HG03097 (cell line): ENCODE results near the gene PNPO.
"Not testable (repeated sequence)": the region's sequence is repeated elsewhere in the genome, so short reads cannot be mapped to it uniquely, and the experiment has no call there.

Experiments used
- ATAC-seq: cut with Tn5 transposase; IDR thresholded peaks from one replicate; pipeline ENCODE4 v1.9.1; 2021; ENCODE audit not compliant: unreplicated experiment, low FRiP score

Gene PNPO

GRCh38 chr17:47970725-47971499 lies 29.5 kb downstream of the PNPO start, which contains the start of gene CDK5RAP3:
Gene CDK5RAP3, plus strand, starts transcription at chr17:47971113. Its CDS starts 34 bp downstream, at chr17:47971147.
- peak; percentile 96 for ATAC-seq

DNA sequence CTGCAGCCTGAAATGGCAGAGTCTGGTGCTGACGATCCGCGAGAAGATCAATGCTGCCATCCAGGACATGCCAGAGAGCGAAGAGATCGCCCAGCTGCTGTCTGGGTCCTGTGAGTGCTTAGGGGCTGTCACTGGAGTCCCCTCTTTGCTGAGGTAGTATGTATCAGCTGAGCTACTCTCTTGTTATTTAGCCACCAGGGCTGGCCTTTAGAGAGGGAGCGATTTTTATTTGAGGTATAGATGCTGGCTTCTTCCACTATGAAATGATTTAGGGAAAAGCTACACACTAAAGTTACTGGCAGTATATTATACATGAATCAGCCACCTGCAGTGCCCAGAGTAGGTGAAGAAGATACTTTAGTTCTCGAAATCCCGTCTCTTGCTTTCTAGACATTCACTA lies 32.2 kb downstream of the PNPO start:
- no peak for ATAC-seq

DNA sequence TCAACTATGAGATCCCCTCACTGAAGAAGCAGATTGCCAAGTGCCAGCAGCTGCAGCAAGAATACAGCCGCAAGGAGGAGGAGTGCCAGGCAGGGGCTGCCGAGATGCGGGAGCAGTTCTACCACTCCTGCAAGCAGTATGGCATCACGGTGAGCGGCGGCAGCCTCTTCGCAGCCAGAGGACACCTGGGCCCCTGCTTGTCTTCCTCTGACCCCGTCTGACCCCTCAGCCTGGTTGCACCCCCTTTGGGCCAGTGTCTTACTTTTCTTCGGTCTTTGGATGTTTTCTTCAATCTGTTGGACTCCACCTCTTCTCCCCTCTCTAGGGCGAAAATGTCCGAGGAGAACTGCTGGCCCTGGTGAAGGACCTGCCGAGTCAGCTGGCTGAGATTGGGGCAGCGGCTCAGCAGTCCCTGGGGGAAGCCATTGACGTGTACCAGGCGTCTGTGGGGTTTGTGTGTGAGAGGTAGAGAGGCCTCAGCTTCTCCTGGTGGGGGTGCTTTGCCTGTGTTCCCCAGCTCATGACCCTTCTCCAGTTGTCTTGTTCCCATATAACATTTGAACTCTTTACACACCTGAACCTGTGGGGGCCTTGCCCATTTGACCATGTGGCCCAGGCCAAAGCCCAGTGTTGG lies 33.9 kb downstream of the PNPO start:
- no peak for ATAC-seq

DNA sequence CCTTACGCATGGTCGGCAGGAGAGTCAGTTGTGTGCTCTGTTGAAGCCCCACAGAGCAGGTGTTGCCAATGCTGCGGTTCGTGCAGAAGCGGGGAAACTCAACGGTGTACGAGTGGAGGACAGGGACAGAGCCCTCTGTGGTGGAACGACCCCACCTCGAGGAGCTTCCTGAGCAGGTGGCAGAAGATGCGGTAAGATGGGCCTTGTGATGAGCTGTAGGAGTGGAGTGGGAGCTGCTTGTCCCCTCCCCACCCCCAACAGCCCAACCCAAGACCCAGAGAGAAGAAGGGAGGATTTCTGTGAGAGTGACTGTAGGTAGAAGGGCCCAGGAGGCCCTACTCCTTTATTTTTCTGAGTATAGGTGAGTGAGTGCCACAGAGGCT lies 34.4 kb downstream of the PNPO start:
- no peak for ATAC-seq

DNA sequence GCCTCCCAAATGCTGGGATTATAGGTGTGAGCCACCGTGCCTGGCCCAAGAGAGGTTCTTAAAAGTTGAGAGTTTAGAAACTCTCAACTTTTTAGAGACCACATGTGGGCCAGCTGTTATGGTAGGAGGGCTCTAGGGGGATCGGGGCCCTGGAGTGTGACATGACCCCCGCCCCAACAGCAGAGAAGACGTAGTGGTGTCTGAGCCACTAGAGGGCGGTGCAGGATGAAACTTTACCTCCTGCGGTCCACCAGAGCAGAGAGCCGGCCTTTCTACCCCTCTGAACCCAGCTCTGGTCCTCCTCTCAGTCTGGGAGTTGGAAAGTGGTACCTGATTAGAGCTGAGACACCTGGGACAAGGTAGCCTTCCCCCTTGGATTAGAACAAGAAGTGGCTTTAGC lies 37.0 kb downstream of the PNPO start:
- ATAC-seq, result no peak

DNA sequence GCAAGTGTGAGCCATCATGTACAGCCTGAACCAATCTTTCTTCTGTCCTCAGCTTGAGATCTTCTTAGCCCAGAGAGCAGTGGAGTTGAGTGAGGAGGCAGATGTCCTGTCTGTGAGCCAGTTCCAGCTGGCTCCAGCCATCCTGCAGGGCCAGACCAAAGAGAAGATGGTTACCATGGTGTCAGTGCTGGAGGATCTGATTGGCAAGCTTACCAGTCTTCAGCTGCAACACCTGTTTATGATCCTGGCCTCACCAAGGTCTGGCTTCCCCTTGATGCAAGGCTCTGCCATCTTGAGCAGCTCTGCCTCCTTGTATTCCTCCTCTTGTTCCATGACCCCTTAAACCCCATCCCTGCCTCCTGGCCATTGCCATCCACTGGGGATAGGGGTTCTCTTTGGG lies 39.2 kb downstream of the PNPO start:
- no peak for ATAC-seq

- no peak for ATAC-seq
These were observed 40.1 kb downstream of the PNPO start for GRCh38 chr17:47981462-47981861.

DNA sequence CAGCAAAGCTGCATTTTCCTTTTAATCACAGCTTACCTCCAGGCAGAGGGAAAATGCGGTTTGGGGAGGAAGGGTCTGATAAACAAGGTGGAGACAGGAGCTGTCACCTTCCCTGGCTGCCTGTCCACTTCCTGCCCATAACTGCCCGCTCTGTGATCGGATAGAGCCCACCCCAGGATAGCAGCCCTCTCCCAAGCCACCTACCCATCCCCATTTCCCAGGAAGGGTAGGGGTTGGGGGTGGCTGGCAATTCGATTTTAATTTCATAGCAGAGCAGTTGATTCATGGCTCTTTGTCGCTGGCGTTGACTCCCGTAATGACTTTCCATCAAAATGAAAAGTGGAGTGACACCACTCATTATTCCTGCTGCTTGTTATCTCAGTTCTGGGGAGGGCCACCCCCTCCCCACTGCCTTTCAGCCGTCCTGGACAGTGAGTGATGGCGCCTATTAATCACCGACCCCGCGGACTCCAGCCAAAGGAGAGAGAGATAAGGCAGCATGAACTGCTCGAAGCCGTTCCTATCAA lies 40.8 kb downstream of the PNPO start:
- no peak for ATAC-seq

DNA sequence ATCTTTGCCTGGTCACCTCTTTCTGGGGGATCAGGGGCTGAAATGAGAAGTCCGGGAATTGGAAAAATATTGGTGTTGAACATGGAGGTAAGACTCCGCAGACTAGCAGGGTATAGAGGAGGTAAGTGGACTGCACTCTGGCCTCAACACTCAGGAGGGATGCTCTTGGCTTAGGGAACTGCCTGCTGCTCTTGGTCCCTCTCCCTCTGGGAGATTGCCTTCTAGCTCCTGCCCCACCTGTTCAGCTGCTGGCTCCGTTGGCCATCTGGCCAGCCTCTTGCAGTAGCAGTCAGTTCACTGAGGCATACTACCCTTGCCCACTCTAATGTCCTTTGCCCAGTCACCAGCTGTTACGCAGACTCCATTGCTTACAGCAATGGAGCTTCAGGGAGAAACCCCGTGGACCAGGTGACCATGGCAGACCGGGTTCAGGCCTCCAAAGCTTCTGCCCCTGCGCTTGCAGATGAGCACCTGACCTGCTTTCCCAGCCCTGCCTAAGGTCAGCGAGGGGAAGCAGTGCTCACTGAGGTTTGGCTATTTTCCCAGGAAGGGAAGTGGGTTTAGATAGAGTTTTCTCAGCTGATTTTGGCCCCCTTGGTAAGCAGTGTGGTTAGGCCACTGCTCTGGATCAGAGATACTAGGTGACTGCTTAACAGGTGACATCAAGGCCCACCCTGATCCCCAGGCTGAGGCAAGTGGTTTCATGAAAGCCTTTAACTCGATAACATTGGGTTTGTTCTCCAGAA lies 41.4 kb downstream of the PNPO start:
- no peak for ATAC-seq

- no peak for ATAC-seq
These were observed 42.3 kb downstream of the PNPO start for GRCh38 chr17:47983492-47984223.

- ATAC-seq, result no peak
These were observed 45.1 kb downstream of the PNPO start for GRCh38 chr17:47986520-47986919.

DNA sequence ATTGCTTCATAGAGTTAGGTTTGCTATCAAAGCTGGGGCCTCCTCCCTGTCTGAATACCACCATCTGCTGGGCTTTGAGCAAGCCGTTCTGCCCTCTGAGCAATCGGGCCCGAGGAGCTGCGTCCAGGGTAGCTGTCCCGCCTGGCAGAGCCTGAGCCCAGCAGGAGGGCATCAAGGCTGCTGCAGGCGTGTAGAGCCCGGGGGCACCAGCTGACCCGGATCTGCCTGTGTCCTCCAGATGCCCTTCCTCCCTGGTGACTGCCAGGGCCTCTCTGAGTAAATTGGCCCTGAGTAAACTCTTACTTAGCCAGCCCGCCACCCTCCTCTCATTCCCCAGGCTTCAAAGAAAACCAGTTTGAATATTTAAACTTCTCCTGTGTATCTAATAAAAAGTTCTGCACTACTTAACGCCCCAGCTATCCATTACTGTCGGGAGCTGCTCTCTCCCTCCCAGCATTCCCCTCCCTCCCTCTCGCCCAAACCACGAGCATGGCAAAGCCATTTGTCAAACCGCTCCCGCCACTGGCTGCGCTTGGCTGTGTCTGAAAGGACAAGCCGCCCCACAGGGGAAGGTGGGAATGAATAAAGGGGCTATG lies 46.0 kb downstream of the PNPO start:
- no peak for ATAC-seq

DNA sequence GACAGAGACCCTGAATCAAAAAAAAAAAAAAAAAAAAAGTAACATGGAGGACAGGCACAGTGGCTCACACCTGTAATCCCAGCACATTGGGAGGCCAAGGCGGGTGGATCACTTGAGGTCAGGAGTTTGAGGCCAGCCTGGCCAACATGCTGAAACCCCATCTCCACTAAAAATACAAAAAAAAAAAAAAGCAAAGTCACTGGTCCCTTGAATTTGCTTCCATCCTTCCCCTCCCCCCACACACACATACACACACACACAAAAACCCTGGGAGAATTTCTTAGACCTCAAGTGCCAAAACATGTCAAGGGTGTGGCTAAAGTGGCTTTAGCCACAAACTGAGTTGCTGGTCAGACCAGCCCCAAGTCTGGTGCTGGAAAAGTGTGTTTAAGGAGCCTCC lies 47.1 kb downstream of the PNPO start:
- not testable (repeated sequence) for ATAC-seq

GRCh38 chr17:47989159-47989558 lies 47.8 kb downstream of the PNPO start:
- no peak for ATAC-seq

GRCh38 chr17:47989700-47990099 lies 48.3 kb downstream of the PNPO start:
- no peak for ATAC-seq

DNA sequence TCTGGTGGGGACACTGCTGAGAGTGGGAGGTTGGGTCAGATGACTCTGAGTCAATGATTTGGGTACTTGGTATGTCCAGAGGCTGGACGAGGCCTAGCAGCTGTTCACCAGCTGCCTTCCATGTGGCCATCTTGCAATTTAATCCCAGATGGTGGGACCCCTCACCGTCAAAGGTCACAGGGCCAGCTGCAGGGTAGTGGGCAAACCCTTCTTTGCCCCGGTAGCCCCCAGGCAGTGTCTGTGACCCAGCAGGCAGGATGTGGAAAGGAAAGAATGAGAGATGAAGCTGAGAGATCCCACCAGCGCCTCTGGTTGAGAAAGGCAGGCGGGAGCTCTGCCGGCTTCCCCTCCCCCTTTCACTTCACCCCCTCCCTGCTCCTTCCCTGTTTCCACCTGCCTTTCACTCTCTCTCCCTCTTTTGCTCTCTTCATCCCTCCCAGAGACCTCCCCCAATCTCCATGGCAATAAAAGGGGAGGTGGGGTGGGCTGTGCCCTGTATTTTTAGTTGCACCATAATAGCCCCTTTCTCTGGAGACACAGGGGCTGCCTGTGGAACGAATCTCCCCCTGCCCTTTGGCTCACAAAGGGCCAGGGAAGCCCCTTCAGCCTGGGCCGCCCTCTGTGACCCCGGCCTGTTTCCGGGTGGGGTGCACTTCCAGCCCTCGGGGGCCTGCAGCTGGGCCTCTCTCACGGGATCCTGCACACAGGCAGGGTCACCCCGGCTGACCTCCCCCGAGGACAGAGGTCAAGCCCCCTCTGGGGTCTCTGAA lies 49.8 kb downstream of the PNPO start:
- no peak for ATAC-seq

- no peak for ATAC-seq
These were observed 50.8 kb downstream of the PNPO start for GRCh38 chr17:47992216-47992615.

DNA sequence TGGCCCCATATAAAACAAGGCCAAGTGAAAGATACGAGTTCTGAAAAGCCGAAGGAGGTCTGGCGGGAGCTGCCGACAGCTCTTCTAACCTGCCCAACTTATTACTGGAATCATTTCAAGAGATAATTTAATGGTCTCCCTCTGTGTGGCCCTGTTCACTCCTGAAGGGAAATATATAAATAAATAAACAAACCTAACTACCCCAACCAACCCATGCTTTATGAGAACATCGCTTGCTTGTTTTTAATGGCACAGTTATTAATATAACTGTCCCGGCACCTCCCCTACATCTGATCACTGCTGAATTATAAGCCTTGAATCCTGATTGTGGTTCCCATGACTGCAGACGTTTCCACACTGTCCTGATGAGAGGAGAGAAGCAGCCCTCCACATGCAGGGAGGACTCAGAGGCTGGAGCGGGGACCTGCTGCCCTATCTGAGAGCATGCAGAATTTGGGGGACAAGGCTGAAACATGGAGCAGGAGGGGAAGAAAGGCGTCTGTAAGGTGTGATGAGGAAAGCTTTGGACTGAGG lies 51.7 kb downstream of the PNPO start:
- ATAC-seq, result no peak

- ATAC-seq, result no peak
These were observed 52.6 kb downstream of the PNPO start for GRCh38 chr17:47993964-47994363.
